ENCODE results near the gene PRKN.

DNA sequence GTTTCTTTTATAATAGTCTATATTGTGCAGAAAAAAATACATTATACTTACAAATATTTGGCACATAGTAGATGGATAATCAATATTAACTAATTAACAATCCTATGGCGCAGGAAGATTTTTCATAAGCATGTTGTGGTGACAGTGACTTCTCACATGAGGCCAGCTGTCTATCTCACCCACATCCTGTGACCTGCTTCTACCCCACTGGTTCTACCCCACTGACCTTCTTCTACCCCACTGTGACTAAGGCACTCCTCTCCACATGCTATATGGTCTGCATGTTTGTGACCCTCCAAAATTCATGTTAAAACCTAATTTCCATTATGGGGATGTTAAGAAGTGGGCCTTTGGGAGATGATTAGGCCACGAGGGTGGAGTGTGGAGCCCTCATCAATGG lies 1058.9 kb downstream of the PRKN start:
- TF ChIP-seq, protein P1, sequence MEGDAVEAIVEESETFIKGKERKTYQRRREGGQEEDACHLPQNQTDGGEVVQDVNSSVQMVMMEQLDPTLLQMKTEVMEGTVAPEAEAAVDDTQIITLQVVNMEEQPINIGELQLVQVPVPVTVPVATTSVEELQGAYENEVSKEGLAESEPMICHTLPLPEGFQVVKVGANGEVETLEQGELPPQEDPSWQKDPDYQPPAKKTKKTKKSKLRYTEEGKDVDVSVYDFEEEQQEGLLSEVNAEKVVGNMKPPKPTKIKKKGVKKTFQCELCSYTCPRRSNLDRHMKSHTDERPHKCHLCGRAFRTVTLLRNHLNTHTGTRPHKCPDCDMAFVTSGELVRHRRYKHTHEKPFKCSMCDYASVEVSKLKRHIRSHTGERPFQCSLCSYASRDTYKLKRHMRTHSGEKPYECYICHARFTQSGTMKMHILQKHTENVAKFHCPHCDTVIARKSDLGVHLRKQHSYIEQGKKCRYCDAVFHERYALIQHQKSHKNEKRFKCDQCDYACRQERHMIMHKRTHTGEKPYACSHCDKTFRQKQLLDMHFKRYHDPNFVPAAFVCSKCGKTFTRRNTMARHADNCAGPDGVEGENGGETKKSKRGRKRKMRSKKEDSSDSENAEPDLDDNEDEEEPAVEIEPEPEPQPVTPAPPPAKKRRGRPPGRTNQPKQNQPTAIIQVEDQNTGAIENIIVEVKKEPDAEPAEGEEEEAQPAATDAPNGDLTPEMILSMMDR (IDR thresholded peaks at IDR 0.05): no peak
- TF ChIP-seq POLR2A (IDR thresholded peaks at IDR 0.05): no peak
